Activated CD8-positive, alpha-beta T cell treated with anti-CD3 and anti-CD28 coated beads for 36 hours (primary cell): Measurements from ENCODE around the gene RPF1. TPM values are rescaled to one million over a fixed set of nuclear protein-coding genes. Genes with fewer than 3 reads are reported as not detected.

ENCODE experiments used
- ATAC-seq: fragments of 200-7000 bp; cut with Tn5 transposase; one replicate; pipeline ENCODE4 v1.10.0; 2021; ENCODE audit warnings: mild to moderate bottlenecking, moderate library complexity
- CTCF ChIA-PET: fragments of 350-600 bp; sonication (Branson Sonifier 250); formaldehyde crosslinking; loops from one replicate; lab custom pipeline; 2021; ENCODE audit warnings: antibody characterized with exemption; lab: Charles Lee
- POLR2A ChIA-PET: fragments of 350-600 bp; sonication (Branson Sonifier 250); formaldehyde crosslinking; loops from one replicate; lab custom pipeline; 2021; ENCODE audit warnings: antibody characterized with exemption; lab: Charles Lee
- DNase-seq: peaks from one replicate; pipeline ENCODE4 v3.0.0-alpha.2; 2020
- H3K27ac Mint-ChIP-seq: one replicate; pipeline ENCODE4 v1.8.0; 2021; ENCODE audit warnings: mild to moderate bottlenecking, mixed read lengths
- H3K27me3 Mint-ChIP-seq: one replicate; pipeline ENCODE4 v1.8.0; 2021; ENCODE audit warnings: mixed read lengths
- H3K36me3 Mint-ChIP-seq: one replicate; pipeline ENCODE4 v1.8.0; 2021; ENCODE audit warnings: low read depth, mixed read lengths
- H3K4me1 Mint-ChIP-seq: one replicate; pipeline ENCODE4 v1.8.0; 2021; ENCODE audit warnings: low read depth, mixed read lengths
- H3K4me3 Mint-ChIP-seq: one replicate; pipeline ENCODE4 v1.8.0; 2021; ENCODE audit warnings: mild to moderate bottlenecking, moderate library complexity, mixed read lengths
- H3K9me3 Mint-ChIP-seq: one replicate; pipeline ENCODE4 v1.8.0; 2021; ENCODE audit warnings: mixed read lengths
- CTCF ChIP-seq: fragments of 200-600 bp; IDR thresholded peaks from one replicate; pipeline ENCODE4 v1.8.0; 2022; ENCODE audit warnings: antibody characterized with exemption, mild to moderate bottlenecking
- intact Hi-C: fragments of 100-400 bp; cut with micrococcal nuclease; formaldehyde crosslinking; loops from one replicate; pipeline ENCODE4 v1.10.0; 2022
- total RNA-seq, 2 experiments: library from RNA; stranded (reverse); gene quantifications; one replicate each; pipeline ENCODE4 v1.2.3, GENCODE V29; 2021

Gene RPF1
- total RNA-seq, 2 experiments from 2014 or later = 61.9 to 64.1 TPM

- H3K4me1 Mint-ChIP-seq = peaks cover 37% of the 10 kb centered on the region
- H3K4me3 Mint-ChIP-seq = no peak overlapping the region
- CTCF ChIA-PET = interaction anchor here (1.2 to 2.4 kb wide), 4 partner anchors 21 to 251 kb away, joined by 3 to 10 read pairs (median 6); no protein-coding TSS in a partner anchor
- H3K27me3 Mint-ChIP-seq = no peaks in the 10 kb centered on the region
- intact Hi-C loops = loop anchor here (5.0 kb wide), 1 partner anchor 61 kb away; no protein-coding TSS in a partner anchor
- DNase-seq (no peak), ATAC-seq (no peak)
- no peaks in the 10 kb centered on the region for H3K9me3 Mint-ChIP-seq
- no peak overlapping the region for H3K27ac Mint-ChIP-seq
- TF ChIP-seq CTCF = no peak
- peaks cover 34% of the 10 kb centered on the region for H3K36me3 Mint-ChIP-seq
- POLR2A ChIA-PET = interaction anchor here (1.7 to 4.8 kb wide), 2 partner anchors 12 to 22 kb away, joined by 5 to 42 read pairs; partner anchors contain the start of gene RPF1
Measured at GRCh38 chr1:84502927-84503326, 23.9 kb downstream of the RPF1 start.

GRCh38 chr1:84504580-84505492 is 25.8 kb downstream of the RPF1 start:
- CTCF ChIA-PET = interaction anchor here (0.8 to 2.4 kb wide), 9 partner anchors 25 to 249 kb away, joined by 3 to 11 read pairs (median 4); partner anchors contain the start of gene CTBS
- Mint-ChIP-seq H3K9me3 (peaks cover 7% of the 10 kb centered on the region), H3K27ac (peak overlapping the region; percentile 99), H3K36me3 (peaks cover 39% of the 10 kb centered on the region), H3K4me3 (peak overlapping the region; percentile 99), H3K4me1 (peaks cover 31% of the 10 kb centered on the region), H3K27me3 (no peaks in the 10 kb centered on the region)
- POLR2A ChIA-PET = interaction anchor here (0.8 to 4.8 kb wide), 10 partner anchors 10 to 352 kb away, joined by 3 to 45 read pairs (median 4); partner anchors contain the start of genes CTBS and RPF1
- TF ChIP-seq CTCF = no peak
- intact Hi-C loops = loop anchor here (1.0 to 5.0 kb wide), 3 partner anchors 63 to 182 kb away; no protein-coding TSS in a partner anchor
- DNase-seq (no peak), ATAC-seq (no peak)

GRCh38 chr1:84505493-84506001 is 26.5 kb downstream of the RPF1 start:
- ChIA-PET CTCF (interaction anchor here (0.7 to 2.3 kb wide), 11 partner anchors 25 to 439 kb away, joined by 3 to 12 read pairs (median 3); partner anchors contain the start of gene CTBS), POLR2A (interaction anchor here (0.9 to 4.8 kb wide), 11 partner anchors 11 to 361 kb away, joined by 3 to 45 read pairs (median 5); partner anchors contain the start of genes CTBS, PRKACB and RPF1)
- Mint-ChIP-seq H3K4me1 (peaks cover 30% of the 10 kb centered on the region), H3K36me3 (peaks cover 39% of the 10 kb centered on the region), H3K9me3 (peaks cover 7% of the 10 kb centered on the region), H3K27me3 (no peaks in the 10 kb centered on the region), H3K27ac (peak overlapping the region; percentile 99), H3K4me3 (peak overlapping the region; percentile 99)
- TF ChIP-seq CTCF = no peak
- intact Hi-C loops = loop anchor here (5.0 kb wide), 1 partner anchor 182 kb away; no protein-coding TSS in a partner anchor
- DNase-seq = no peak
- ATAC-seq = peak; percentile 17

- H3K9me3 Mint-ChIP-seq = peaks cover 7% of the 10 kb centered on the region
- H3K4me3 Mint-ChIP-seq = peak within 1 kb of the TSS; percentile 99
- peak within 1 kb of the TSS; percentile 99 for H3K27ac Mint-ChIP-seq
- DNase-seq (peak; percentile 99), ATAC-seq (peak; percentile 90)
- peaks cover 37% of the 10 kb centered on the region for H3K36me3 Mint-ChIP-seq
- H3K27me3 Mint-ChIP-seq = no peaks in the 10 kb centered on the region
- no peak for TF ChIP-seq CTCF
- CTCF ChIA-PET = interaction anchor here (0.7 to 2.3 kb wide), 12 partner anchors 24 to 439 kb away, joined by 3 to 12 read pairs (median 3); partner anchors contain the start of gene CTBS
- intact Hi-C loops = loop anchor here (5.0 kb wide), 1 partner anchor 181 kb away; no protein-coding TSS in a partner anchor
- POLR2A ChIA-PET = interaction anchor here (0.5 to 4.8 kb wide), 13 partner anchors 9 to 362 kb away, joined by 3 to 45 read pairs (median 3); partner anchors contain the start of genes CTBS, PRKACB and RPF1
- H3K4me1 Mint-ChIP-seq = peaks cover 27% of the 10 kb centered on the region
Measured at GRCh38 chr1:84506002-84506728, 27.1 kb downstream of the RPF1 start, which contains the start of the genes GNG5 and SPATA1. Gene GNG5, minus strand, starts transcription at chr1:84506581. Its CDS starts 490 bp downstream, at chr1:84506091. Gene SPATA1, plus strand, starts transcription at chr1:84506386. Its CDS starts 9,974 bp downstream, at chr1:84516360.
